Right lobe of liver (tissue), 4 donors: ENCODE data around the gene CTSZ.

Experiments
- CTCF ChIP-seq, 4 donors: fragments of 200-600 bp in 3 of 4; fragments of 450-650 bp in 1 of 4; IDR thresholded peaks; one replicate each; pipeline versions ENCODE4 v1.5.1 to v1.8.0; 2016 to 2022; ENCODE audit warnings: antibody characterized with exemption in 4 of 4, mild to moderate bottlenecking in 2 of 4
- POLR2A ChIP-seq: fragments of 450-650 bp; IDR thresholded peaks from one replicate; pipeline ENCODE4 v1.6.1; 2017; ENCODE audit warnings: antibody characterized with exemption, mild to moderate bottlenecking
- donor health status: DM: no; HTN: no; CAD: no.
- donor health status: DM: no; HTN: no; CAD: no.
- donor health status: DM: no; HTN: yes; CAD: no.

DNA sequence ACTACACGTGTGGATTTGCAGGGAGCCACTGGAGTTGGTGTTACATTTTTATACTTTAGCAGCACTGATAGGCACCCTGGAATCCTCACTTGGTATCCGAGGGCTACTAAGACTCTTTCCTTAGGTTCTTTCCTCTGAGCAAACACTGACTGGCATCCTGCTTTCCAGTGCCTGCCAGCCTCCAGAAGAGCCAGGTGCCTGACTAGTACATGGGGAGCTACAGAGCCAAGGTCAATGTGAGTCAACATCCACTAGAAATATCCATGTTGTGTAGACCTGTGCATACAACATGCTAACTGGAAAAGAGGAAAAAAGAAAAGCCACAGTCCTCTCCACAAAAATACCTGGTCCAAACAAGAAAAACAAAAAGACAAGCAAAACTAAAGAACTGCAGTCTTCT, 18.0 kb upstream of the CTSZ start:
- TF ChIP-seq CTCF (IDR thresholded peaks at IDR 0.05) (no peak), POLR2A (no peak)
